Measurements from ENCODE around the gene TBC1D10B.

DNA sequence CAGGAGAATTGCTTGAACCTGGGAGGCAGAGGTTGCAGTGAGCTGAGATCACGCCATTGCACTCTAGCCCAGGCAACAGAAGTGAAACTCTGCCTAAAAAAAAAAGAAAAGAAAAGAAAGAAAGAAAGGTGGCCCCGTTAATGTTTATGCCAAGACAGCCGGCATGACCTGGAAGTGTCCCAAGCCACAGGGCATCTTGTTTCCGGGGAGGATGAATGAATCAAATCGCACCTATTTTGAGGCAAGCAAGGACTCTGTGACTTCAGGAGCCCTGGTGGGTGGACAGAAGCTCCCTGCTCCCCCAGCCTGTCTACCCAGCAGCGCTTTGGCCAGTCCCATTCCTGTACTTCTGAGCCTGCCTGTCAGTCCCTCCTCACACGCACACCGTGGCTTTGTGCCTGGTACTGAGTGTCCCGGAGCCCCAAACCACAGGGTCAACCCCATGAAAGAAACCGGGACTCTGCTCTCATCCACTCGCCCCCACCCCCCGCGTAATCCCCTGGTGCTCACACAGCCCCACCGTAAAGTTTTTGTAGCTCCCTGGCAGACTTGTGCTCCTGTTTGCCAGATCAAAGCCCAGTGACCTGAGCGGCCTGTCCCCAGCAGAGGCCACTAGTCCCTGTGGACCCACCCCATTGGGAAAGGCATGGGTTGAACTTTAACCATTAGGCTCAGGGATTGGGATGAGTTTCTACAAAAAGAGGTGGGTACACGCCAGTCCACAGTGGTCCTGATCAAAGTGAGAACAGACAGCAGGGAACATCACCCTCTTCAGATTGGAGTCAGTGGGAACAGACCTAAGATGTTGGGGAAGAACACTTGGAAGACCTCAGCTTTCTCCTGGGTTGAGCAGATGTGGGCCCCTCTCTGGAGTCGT, 34.5 kb downstream of the TBC1D10B start:
- no peak for TF ChIP-seq CTCF (IDR thresholded peaks at IDR 0.05)
- TF ChIP-seq POLR2A (IDR thresholded peaks at IDR 0.05) = no peak

All from uterus (tissue), 2 donors.